Dedifferentiated amniotic fluid mesenchymal stem cell (primary cell): ENCODE results near the gene RAB11FIP4.

ENCODE experiments used
- DNase-seq: peaks from one replicate; pipeline ENCODE4 v3.0.0-alpha.2; 2016; ENCODE audit errors: extremely low spot score

The RAB11FIP4 gene

DNA sequence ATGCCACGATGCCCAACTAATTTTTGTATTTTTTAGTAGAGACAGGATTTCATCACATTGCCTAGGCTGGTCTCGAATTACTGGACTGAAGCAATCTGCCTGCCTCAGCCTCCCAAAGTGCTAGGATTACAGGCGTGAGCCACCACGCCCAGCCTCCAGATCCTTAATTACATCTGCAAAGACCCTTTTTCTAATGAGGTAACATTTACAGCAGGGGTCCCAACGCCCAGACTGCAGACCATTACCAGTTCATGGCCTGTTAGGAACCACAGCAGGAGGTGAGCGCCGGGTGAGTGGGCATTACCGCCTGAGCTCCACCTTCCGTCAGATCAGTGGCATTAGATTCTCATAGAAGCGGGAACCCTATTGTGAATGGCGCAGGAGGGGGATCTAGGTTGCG is 4.0 kb upstream of the RAB11FIP4 start:
- DNase-seq: no peak

DNA sequence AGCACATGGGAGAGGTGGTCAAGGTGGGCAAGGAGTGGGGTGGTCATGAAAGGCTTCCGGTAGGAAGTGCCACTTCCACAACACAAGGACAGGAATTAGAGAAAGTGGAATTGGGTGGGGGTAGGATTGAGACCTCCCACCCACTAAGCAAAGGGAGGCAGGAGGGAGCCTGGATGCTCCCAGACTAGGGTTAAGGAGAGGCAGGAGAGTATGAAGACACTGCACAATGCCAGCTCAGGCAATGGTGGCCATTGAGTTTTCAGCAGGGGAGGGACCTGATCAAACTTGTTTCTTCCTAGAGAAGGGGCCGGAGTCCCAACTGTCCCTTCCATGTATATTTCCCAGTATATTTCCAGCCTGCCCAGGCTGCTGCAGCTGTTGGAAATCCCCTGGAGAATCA is 3.1 kb upstream of the RAB11FIP4 start:
- no peak for DNase-seq

- no peak for DNase-seq
Observed at GRCh38 chr17:31388770-31389656, 2.5 kb upstream of the RAB11FIP4 start.

- DNase-seq: no peak
Observed at GRCh38 chr17:31389657-31390381, 1.7 kb upstream of the RAB11FIP4 start.

GRCh38 chr17:31390426-31390747 is 1.1 kb upstream of the RAB11FIP4 start:
- DNase-seq: no peak

DNA sequence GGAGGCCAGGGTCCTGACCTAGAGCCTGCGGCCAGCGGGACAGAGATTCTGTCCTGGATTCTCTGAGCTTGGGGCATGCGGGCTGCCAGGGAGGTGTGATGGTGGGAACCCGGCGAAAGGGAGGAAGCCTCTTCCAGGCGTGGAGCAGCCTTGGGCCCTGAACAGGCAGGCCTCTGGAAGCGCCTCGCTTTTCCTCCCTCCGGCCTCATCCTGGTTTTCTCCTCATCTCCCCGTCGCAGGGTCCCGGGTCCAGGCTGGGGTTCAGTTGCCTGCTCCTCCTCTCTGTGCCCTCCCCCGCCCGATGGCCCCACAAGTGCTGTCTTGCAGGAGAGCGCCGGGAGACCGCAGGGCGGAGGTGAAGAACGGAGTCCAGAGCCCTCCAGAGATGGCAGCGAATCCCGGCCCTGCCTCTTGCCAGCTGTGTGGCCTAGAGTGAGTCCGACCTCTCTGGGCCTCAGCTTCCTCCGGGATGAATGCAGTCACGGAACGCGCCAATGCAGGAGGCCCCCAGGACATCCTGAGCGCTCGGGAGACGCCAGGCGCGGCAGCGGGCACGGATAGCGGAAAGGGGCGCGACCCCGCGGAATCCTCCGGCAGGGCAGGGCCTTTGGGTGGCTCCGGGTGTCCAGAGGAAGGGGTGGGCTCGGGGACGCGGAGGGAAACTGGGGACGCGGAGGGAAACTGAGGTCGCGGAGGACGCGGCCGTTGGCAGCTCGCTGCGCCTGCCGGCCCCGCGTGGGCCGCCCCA is 553 bp upstream of the RAB11FIP4 start:
- no peak for DNase-seq

DNA sequence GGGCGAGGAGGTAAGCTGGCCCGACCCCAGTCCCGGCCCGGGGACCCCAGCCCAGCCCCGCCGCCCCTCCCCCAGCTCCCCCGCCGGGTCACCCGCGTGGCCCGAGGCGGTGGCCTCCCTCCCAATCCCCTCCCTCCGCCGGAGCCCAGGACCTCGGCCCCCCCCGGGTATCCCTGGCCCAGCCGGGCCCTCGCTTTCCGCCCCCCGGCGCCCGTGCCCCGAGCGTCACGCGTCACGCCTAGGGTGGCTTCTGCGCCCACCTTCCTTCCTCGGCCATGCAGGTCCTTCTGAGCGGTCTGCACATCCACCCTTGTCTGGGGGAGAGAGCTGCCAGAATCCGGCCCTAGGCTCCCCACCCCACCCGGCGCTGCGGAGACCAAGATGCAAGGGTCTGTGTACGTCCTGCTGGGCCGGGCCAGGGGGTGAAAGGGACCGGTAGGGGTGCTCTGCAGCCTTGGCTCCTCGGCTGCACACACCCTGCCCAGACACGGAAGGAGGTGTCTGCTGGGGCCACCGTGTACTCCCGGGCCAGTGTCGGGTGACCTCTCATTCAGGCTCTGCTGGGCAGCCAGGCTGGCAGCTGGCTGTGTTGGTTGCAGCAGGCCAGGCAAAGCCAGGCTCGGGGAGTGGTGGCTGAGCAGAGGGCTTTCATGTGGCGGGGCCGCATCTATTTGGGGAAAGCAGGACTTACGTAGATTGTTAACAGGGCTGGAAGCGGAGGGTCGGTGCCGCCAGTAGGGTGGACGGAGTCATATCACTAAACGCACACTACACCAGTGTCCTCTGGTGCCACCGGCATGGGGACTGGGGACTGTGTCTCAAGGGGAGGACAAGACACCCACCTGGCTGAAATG is 754 bp downstream of the RAB11FIP4 start:
- DNase-seq: no peak

GRCh38 chr17:31392856-31393748 is 1.6 kb downstream of the RAB11FIP4 start:
- no peak for DNase-seq

- DNase-seq: no peak
Observed at GRCh38 chr17:31393749-31394146, 2.3 kb downstream of the RAB11FIP4 start.

GRCh38 chr17:31394544-31394943 is 3.1 kb downstream of the RAB11FIP4 start:
- DNase-seq: peak; percentile 50

DNA sequence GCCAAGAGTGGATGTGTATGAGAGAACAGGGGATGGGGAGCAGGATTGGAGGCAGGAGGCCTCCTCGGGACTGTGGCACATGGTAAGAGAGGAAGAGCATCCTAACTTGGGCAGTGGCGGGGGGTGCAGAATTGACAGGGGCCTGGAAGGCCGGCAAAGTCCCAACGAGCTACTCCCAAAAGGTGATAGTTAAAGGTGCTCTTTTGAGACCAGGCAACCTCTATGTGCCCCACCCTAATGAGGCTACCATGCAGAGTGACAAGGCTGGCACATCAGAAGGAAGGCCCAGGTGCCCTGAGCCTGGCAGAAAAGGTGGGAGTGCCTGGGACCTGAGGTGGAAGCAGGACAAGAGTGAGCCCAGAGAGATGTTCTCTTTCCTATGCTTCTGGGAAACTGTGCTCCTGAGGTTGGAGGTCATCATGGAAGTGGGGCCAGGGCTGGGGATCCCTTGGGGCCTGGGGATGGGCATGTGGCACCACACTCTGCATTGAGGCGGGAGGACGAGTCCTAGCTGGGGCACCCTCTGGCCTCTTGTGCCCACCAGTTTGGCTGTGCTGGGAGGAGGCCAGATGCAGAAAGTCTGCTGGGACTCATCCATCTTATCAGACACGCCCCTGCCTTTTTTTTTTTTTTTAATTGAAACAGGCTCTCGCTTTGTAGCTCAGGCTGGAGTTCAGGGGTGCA is 5.9 kb downstream of the RAB11FIP4 start:
- no peak for DNase-seq

DNA sequence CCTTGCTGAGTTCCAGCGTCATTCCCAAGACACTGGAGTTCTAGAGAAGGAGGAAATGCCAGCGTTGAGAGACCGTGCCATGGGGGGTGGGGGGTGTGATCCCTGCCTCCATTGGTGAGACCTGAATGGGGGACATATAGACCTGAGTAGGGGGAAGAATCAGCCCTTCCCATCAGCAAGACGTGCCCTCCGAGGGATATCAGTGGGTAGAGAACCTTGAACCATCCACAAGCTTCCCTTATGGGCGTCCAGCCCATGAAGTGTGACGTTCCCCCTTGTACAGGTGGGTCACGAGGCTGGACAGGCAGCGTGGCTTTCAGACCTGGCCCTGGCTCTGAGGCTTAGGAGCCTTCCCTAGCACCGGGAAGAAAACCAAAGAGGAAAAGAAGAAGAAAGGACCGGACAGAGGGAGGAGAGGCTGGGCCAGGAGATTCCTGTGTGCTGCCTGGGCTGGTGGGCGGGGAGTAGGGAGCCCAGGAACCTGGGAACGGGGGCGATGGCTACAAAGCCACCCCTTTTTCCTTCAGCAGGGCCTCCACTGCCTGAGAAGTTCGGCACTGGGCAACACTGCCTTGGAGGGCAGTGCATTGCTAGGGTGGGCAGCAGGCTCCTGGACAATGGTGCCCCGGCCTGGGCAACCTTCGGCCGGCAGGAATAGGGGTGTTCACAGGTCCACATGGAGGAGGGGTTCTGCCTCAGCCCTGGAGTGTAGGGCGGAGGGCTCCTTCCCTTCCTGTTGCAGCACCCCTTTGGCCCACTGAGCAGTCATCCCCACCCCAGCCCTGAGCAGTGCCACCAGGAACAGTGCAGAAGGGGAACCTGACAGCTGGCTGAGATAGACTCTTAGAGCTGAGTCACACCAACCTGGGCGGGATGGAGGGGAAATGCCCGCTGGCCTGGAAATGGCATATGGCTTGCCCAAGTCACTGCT is 7.2 kb downstream of the RAB11FIP4 start:
- no peak for DNase-seq

GRCh38 chr17:31400481-31400950 is 9.0 kb downstream of the RAB11FIP4 start:
- DNase-seq: no peak

GRCh38 chr17:31401456-31402254 is 10.2 kb downstream of the RAB11FIP4 start:
- DNase-seq: no peak

GRCh38 chr17:31404028-31404949 is 12.8 kb downstream of the RAB11FIP4 start:
- no peak for DNase-seq

GRCh38 chr17:31405890-31406371 is 14.5 kb downstream of the RAB11FIP4 start:
- no peak for DNase-seq

DNA sequence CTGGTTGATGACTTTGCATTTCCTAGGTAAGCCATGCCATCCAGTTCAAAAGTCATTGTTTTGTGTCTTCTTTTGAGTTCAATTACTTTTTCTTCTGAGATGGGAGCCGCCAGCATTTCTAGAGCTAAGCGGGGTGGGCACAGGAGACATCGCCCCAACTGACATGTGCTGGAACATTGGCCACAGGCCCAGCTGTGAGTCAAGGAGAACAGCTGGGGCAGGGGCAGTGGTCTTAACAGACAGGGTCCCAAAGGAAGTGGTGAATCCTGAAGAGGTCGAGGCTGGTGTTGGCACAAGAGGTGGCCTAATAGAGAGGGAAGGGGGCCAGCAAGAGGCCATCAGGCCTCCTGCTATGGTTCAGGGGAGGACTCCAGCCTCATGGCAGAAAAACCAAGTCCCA is 17.1 kb downstream of the RAB11FIP4 start:
- no peak for DNase-seq
